Measurements from ENCODE around the gene PRM3.
A peak's percentile ranks its signal among the peaks of the same experiment; 100 is the strongest.

Gene PRM3, protein sequence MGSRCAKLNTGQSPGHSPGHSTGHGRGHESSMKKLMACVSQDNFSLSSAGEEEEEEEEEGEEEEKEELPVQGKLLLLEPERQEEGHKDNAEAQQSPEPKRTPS

DNA sequence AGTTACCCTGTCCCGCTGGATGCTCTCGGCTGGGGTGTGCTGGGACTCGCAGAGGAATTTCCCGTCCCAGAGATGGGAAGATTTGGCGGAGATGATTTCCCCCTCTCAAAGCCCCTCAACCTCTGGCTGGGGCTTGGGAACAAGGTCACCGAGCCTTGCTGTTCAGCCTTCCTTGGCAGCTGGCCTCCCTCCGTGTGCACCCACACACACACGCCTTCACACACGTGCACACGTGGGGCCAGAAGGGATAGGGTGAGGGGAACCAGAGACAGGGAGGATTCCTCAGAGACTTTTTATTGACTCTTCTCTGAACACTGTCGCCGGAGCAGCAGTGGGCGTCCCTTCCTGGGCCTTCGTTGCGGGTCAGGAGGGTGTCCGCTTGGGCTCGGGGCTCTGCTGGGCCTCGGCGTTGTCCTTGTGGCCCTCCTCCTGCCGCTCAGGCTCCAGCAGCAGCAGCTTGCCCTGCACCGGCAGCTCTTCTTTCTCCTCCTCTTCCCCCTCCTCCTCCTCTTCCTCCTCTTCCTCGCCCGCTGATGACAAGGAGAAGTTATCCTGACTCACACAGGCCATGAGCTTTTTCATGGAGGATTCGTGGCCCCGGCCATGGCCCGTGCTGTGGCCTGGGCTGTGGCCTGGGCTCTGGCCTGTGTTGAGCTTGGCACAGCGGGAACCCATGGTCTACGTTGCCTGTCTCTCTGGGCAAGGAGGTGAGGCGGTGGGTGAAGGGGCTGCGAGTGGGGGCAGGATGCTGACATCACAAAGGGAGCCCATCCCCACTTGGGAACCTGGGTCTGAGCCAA is at the start of gene PRM3:
TSS of gene PRM3 (minus strand) at position 709 of the 800 bp plus-strand sequence. CDS start at position 675, 34 bp downstream.
- peaks cover 10% of the 10 kb centered on the region for H3K4me1 ChIP-seq (ENCODE audit: insufficient read depth, low read length)
- H3K27me3 ChIP-seq (ENCODE audit: insufficient read depth, low read length): no peaks in the 10 kb centered on the region
- H3K4me3 ChIP-seq (ENCODE audit: low read length): no peak within 1 kb of the TSS
- peak within 1 kb of the TSS; percentile 14 for H2AFZ ChIP-seq (ENCODE audit: low read depth, low read length)
- peaks cover 2% of the 10 kb centered on the region for H3K9me3 ChIP-seq (ENCODE audit: low read length)
- H3K36me3 ChIP-seq (ENCODE audit: insufficient read depth, low read length): no peaks in the 10 kb centered on the region

- Histone ChIP-seq H3K27me3 (ENCODE audit: insufficient read depth, low read length) (no peaks in the 10 kb centered on the region), H3K36me3 (ENCODE audit: insufficient read depth, low read length) (no peaks in the 10 kb centered on the region), H2AFZ (ENCODE audit: low read depth, low read length) (no peak overlapping the region), H3K9me3 (ENCODE audit: low read length) (no peaks in the 10 kb centered on the region), H3K4me1 (ENCODE audit: insufficient read depth, low read length) (no peaks in the 10 kb centered on the region), H3K4me3 (ENCODE audit: low read length) (no peak overlapping the region)
These were observed 49.4 kb upstream of the PRM3 start for GRCh38 chr16:11322823-11323222.

GRCh38 chr16:11321662-11322061 is 48.2 kb upstream of the PRM3 start:
- no peaks in the 10 kb centered on the region for H3K36me3 ChIP-seq (ENCODE audit: insufficient read depth, low read length)
- no peak overlapping the region for H2AFZ ChIP-seq (ENCODE audit: low read depth, low read length)
- no peak overlapping the region for H3K4me3 ChIP-seq (ENCODE audit: low read length)
- H3K9me3 ChIP-seq (ENCODE audit: low read length): no peaks in the 10 kb centered on the region
- no peaks in the 10 kb centered on the region for H3K4me1 ChIP-seq (ENCODE audit: insufficient read depth, low read length)
- no peaks in the 10 kb centered on the region for H3K27me3 ChIP-seq (ENCODE audit: insufficient read depth, low read length)

- Histone ChIP-seq H3K27me3 (ENCODE audit: insufficient read depth, low read length) (no peaks in the 10 kb centered on the region), H3K4me1 (ENCODE audit: insufficient read depth, low read length) (peaks cover 12% of the 10 kb centered on the region), H3K9me3 (ENCODE audit: low read length) (no peaks in the 10 kb centered on the region), H3K4me3 (ENCODE audit: low read length) (no peak overlapping the region), H3K36me3 (ENCODE audit: insufficient read depth, low read length) (no peaks in the 10 kb centered on the region), H2AFZ (ENCODE audit: low read depth, low read length) (no peak overlapping the region)
These were observed 46.7 kb upstream of the PRM3 start for GRCh38 chr16:11320170-11320569.

GRCh38 chr16:11319529-11320146 is 46.2 kb upstream of the PRM3 start:
- no peaks in the 10 kb centered on the region for H3K36me3 ChIP-seq (ENCODE audit: insufficient read depth, low read length)
- no peak overlapping the region for H3K4me3 ChIP-seq (ENCODE audit: low read length)

DNA sequence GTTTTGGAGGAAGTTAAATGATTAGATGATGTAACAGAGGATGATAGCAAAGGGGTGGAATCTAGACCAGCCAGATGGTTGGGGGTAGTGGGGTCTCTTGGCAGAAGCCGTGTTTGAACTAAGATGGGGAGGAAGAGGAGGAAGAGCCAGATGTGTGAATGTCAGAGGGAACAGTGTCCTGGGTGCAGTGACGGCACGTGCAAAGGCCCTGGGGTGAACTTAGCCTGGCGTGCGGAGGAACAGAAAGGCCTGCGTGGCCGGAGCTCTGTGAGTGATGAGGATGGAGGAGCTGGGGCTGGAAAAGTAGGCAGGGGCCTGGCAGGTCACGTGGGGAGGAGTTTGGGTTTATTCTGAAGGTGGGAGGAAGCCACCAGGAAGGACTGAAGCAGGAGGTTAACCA is 45.4 kb upstream of the PRM3 start:
- peaks cover 23% of the 10 kb centered on the region for H3K4me1 ChIP-seq (ENCODE audit: insufficient read depth, low read length)
- H2AFZ ChIP-seq (ENCODE audit: low read depth, low read length): no peak overlapping the region
- no peak overlapping the region for H3K4me3 ChIP-seq (ENCODE audit: low read length)
- no peaks in the 10 kb centered on the region for H3K36me3 ChIP-seq (ENCODE audit: insufficient read depth, low read length)
- H3K27me3 ChIP-seq (ENCODE audit: insufficient read depth, low read length): no peaks in the 10 kb centered on the region
- no peaks in the 10 kb centered on the region for H3K9me3 ChIP-seq (ENCODE audit: low read length)

More at GRCh38 chr16:11319529-11320146, 46.2 kb upstream of the PRM3 start:
- Histone ChIP-seq H2AFZ (ENCODE audit: low read depth, low read length) (no peak overlapping the region), H3K27me3 (ENCODE audit: insufficient read depth, low read length) (no peaks in the 10 kb centered on the region), H3K4me1 (ENCODE audit: insufficient read depth, low read length) (peaks cover 16% of the 10 kb centered on the region), H3K9me3 (ENCODE audit: low read length) (no peaks in the 10 kb centered on the region)

DNA sequence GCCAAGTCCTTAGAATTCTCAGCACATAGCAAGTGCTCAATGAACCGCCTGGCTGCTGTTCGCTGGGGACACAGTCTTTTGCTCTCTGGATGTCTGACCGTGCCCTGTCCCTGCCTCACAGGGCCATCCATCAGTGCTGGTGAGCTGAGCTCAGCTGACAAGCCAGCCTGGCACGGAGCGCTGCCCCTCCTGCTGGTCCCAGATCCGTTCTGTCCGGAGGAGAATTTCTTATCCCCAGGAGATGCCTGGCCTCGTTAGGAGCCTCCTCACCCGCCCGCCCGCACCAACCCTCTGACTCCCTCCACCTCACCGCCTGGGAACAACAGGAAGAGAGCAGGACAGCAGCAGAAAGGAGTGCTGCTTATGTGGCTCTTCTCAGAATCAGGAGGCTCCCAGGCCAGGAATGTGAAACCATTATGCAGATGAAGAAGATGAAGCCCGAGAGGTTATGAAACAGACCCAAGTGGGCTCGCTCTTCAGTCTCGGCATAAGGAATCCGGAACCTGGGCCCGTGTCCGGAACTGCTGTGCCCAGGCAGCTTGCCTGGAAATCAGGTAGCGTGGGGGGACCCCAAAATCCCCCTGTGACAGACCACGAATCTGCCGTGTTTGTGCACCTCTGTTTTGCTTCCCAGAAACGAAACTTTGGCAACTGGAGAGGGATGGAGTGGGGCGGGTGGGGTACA is 43.0 kb upstream of the PRM3 start:
- no peak overlapping the region for H3K4me3 ChIP-seq (ENCODE audit: low read length)
- H3K36me3 ChIP-seq (ENCODE audit: insufficient read depth, low read length): no peaks in the 10 kb centered on the region
- H3K9me3 ChIP-seq (ENCODE audit: low read length): no peaks in the 10 kb centered on the region
- H3K27me3 ChIP-seq (ENCODE audit: insufficient read depth, low read length): no peaks in the 10 kb centered on the region
- peaks cover 38% of the 10 kb centered on the region for H3K4me1 ChIP-seq (ENCODE audit: insufficient read depth, low read length)
- no peak overlapping the region for H2AFZ ChIP-seq (ENCODE audit: low read depth, low read length)

GRCh38 chr16:11315510-11315909 is 42.1 kb upstream of the PRM3 start:
- Histone ChIP-seq H3K27me3 (ENCODE audit: insufficient read depth, low read length) (no peaks in the 10 kb centered on the region), H3K4me3 (ENCODE audit: low read length) (no peak overlapping the region), H3K36me3 (ENCODE audit: insufficient read depth, low read length) (no peaks in the 10 kb centered on the region), H2AFZ (ENCODE audit: low read depth, low read length) (no peak overlapping the region), H3K4me1 (ENCODE audit: insufficient read depth, low read length) (peaks cover 38% of the 10 kb centered on the region), H3K9me3 (ENCODE audit: low read length) (no peaks in the 10 kb centered on the region)

- Histone ChIP-seq H3K9me3 (ENCODE audit: low read length) (no peaks in the 10 kb centered on the region), H3K4me1 (ENCODE audit: insufficient read depth, low read length) (peaks cover 38% of the 10 kb centered on the region), H3K4me3 (ENCODE audit: low read length) (no peak overlapping the region), H3K27me3 (ENCODE audit: insufficient read depth, low read length) (no peaks in the 10 kb centered on the region), H2AFZ (ENCODE audit: low read depth, low read length) (no peak overlapping the region), H3K36me3 (ENCODE audit: insufficient read depth, low read length) (no peaks in the 10 kb centered on the region)
These were observed 41.0 kb upstream of the PRM3 start for GRCh38 chr16:11314309-11314894.

GRCh38 chr16:11313493-11314308 is 40.3 kb upstream of the PRM3 start:
- no peaks in the 10 kb centered on the region for H3K36me3 ChIP-seq (ENCODE audit: insufficient read depth, low read length)
- peaks cover 38% of the 10 kb centered on the region for H3K4me1 ChIP-seq (ENCODE audit: insufficient read depth, low read length)
- no peaks in the 10 kb centered on the region for H3K9me3 ChIP-seq (ENCODE audit: low read length)
- no peaks in the 10 kb centered on the region for H3K27me3 ChIP-seq (ENCODE audit: insufficient read depth, low read length)
- H2AFZ ChIP-seq (ENCODE audit: low read depth, low read length): no peak overlapping the region
- H3K4me3 ChIP-seq (ENCODE audit: low read length): no peak overlapping the region

GRCh38 chr16:11312718-11313492 is 39.5 kb upstream of the PRM3 start:
- Histone ChIP-seq H3K36me3 (ENCODE audit: insufficient read depth, low read length) (no peaks in the 10 kb centered on the region), H2AFZ (ENCODE audit: low read depth, low read length) (no peak overlapping the region), H3K4me3 (ENCODE audit: low read length) (no peak overlapping the region), H3K4me1 (ENCODE audit: insufficient read depth, low read length) (peaks cover 38% of the 10 kb centered on the region), H3K9me3 (ENCODE audit: low read length) (no peaks in the 10 kb centered on the region), H3K27me3 (ENCODE audit: insufficient read depth, low read length) (no peaks in the 10 kb centered on the region)
